Measurements from ENCODE around the gene SP8. TPM values are rescaled to one million over a fixed set of nuclear protein-coding genes. Genes with fewer than 3 reads are reported as not detected.

The SP8 gene
- polyA plus RNA-seq, 1 donor (not counting 4 experiments of a cell fraction or from before 2014, with no cell fraction given): 0.17 TPM

DNA sequence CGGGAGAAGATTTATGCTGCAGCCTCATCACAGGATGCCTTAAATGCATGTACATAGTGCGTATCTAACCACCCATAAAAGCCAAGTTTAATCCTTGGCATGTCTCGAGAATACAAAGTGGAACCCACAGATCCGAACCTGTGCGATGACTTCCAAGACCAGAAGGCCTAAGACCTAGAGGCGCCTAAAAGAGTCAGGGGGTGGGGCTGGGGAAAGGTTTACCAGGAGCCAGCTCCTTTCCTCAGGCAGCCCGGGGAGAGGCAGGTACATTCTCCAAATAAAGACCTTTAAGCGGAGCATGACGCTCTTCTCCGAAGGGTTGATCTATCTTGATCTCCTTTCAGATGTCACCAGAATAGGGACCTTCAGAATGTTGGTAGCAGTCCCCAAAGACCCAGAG is 9.7 kb downstream of the SP8 start:
- H3K9me1 ChIP-seq (ENCODE audit: control insufficient read depth, extremely low read depth, insufficient read depth, low read length): no peaks in the 10 kb centered on the region
- no peaks in the 10 kb centered on the region for H3K9me3 ChIP-seq (ENCODE audit: control insufficient read depth, low read depth, low read length)
- no peaks in the 10 kb centered on the region for H4K20me1 ChIP-seq (ENCODE audit: control insufficient read depth, extremely low read depth, insufficient read depth, low read length)
- no peak overlapping the region for H3K4me3 ChIP-seq (ENCODE audit: control insufficient read depth in 2 of 3, extremely low read depth in 1 of 3, insufficient read depth in 2 of 3, low read depth in 1 of 3, low read length in 3 of 3)
- H3K9ac ChIP-seq (ENCODE audit: control insufficient read depth, extremely low read depth, insufficient read depth, low read length): no peak overlapping the region
- H2AFZ ChIP-seq (ENCODE audit: control insufficient read depth, low read length): no peak overlapping the region
- dilution Hi-C loops (cut with MboI; ENCODE audit: extremely low pct_ligation_motif_present, low sequenced_read_pairs): no loop called here
- H3K27me3 ChIP-seq (ENCODE audit: control insufficient read depth, extremely low read depth, insufficient read depth, low read length): no peaks in the 10 kb centered on the region
- H3K36me3 ChIP-seq (ENCODE audit: control insufficient read depth in 2 of 2, extremely low read depth in 1 of 2, insufficient read depth in 2 of 2, low read length in 2 of 2): no peaks in the 10 kb centered on the region
- DNase-seq (ENCODE audit: low read depth, low spot score): no peak
- no peak overlapping the region for H3K27ac ChIP-seq (ENCODE audit: control insufficient read depth, insufficient read depth, low read length)
- no peak for FAIRE-seq
- TF ChIP-seq EZH2 (IDR thresholded peaks at IDR 0.05; ENCODE audit: low read length): no peak
- TF ChIP-seq, protein P1, sequence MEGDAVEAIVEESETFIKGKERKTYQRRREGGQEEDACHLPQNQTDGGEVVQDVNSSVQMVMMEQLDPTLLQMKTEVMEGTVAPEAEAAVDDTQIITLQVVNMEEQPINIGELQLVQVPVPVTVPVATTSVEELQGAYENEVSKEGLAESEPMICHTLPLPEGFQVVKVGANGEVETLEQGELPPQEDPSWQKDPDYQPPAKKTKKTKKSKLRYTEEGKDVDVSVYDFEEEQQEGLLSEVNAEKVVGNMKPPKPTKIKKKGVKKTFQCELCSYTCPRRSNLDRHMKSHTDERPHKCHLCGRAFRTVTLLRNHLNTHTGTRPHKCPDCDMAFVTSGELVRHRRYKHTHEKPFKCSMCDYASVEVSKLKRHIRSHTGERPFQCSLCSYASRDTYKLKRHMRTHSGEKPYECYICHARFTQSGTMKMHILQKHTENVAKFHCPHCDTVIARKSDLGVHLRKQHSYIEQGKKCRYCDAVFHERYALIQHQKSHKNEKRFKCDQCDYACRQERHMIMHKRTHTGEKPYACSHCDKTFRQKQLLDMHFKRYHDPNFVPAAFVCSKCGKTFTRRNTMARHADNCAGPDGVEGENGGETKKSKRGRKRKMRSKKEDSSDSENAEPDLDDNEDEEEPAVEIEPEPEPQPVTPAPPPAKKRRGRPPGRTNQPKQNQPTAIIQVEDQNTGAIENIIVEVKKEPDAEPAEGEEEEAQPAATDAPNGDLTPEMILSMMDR (optimal IDR thresholded peaks at IDR 0.05 in 1 of 3, IDR thresholded peaks at IDR 0.05 in 1 of 3, conservative IDR thresholded peaks at IDR 0.05 in 1 of 3; ENCODE audit: extremely low read depth in 1 of 3, insufficient read depth in 2 of 3, low read length in 3 of 3): no peak
- H3K79me2 ChIP-seq (ENCODE audit: control insufficient read depth, insufficient read depth, low read length): no peaks in the 10 kb centered on the region
- no peak overlapping the region for H3K4me2 ChIP-seq (ENCODE audit: control insufficient read depth, extremely low read depth, insufficient read depth, low read depth, low read length)
- peaks cover 7% of the 10 kb centered on the region for H3K4me1 ChIP-seq (ENCODE audit: control insufficient read depth, extremely low read depth, insufficient read depth, low read length)

DNA sequence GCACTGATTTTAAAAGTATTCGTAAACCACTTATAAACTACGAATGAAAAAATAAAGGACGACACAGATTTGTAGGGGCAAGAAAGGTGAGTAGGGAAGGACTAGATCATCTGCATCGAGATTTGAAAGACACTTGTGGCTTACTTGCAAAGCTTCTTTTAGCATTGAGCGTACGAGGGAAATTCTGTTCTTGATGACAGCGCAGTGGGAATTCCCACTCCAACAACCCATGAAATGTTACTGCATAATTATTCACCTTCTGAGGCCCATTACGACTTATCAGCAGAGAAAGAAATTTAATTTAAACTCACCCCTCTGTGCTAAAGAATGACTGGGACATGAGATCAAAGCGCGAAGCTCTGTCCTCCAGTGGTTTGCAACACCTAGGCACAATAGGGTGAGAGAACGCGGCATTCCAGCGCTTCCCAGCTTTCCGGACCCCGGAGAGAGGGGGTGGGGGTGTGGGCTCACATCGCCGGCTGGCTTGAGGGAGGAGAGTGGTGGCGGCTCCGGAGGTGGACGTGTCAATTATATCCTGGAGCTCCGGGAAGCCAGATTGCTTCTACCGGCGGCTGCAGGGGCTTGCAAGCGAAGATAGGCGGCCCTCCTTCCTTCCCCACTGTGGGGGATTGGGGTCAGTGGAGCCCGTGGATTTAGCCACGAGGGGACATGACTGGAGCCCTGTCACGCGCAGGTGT is 10.3 kb downstream of the SP8 start:
- TF ChIP-seq, protein P1 (optimal IDR thresholded peaks at IDR 0.05 in 1 of 3, IDR thresholded peaks at IDR 0.05 in 1 of 3, conservative IDR thresholded peaks at IDR 0.05 in 1 of 3; ENCODE audit: extremely low read depth in 1 of 3, insufficient read depth in 2 of 3, low read length in 3 of 3): no peak
- TF ChIP-seq EZH2 (IDR thresholded peaks at IDR 0.05; ENCODE audit: low read length): no peak
- Histone ChIP-seq H3K9me3 (ENCODE audit: control insufficient read depth, low read depth, low read length) (no peaks in the 10 kb centered on the region), H2AFZ (ENCODE audit: control insufficient read depth, low read length) (no peak overlapping the region), H3K9ac (ENCODE audit: control insufficient read depth, extremely low read depth, insufficient read depth, low read length) (no peak overlapping the region), H3K4me2 (ENCODE audit: control insufficient read depth, extremely low read depth, insufficient read depth, low read depth, low read length) (no peak overlapping the region), H3K4me3 (ENCODE audit: control insufficient read depth in 2 of 3, extremely low read depth in 1 of 3, insufficient read depth in 2 of 3, low read depth in 1 of 3, low read length in 3 of 3) (no peak overlapping the region), H3K27ac (ENCODE audit: control insufficient read depth, insufficient read depth, low read length) (no peak overlapping the region), H3K79me2 (ENCODE audit: control insufficient read depth, insufficient read depth, low read length) (no peaks in the 10 kb centered on the region), H3K9me1 (ENCODE audit: control insufficient read depth, extremely low read depth, insufficient read depth, low read length) (no peaks in the 10 kb centered on the region), H3K36me3 (ENCODE audit: control insufficient read depth in 2 of 2, extremely low read depth in 1 of 2, insufficient read depth in 2 of 2, low read length in 2 of 2) (no peaks in the 10 kb centered on the region), H3K27me3 (ENCODE audit: control insufficient read depth, extremely low read depth, insufficient read depth, low read length) (no peaks in the 10 kb centered on the region), H4K20me1 (ENCODE audit: control insufficient read depth, extremely low read depth, insufficient read depth, low read length) (no peaks in the 10 kb centered on the region), H3K4me1 (ENCODE audit: control insufficient read depth, extremely low read depth, insufficient read depth, low read length) (peaks cover 7% of the 10 kb centered on the region)
- FAIRE-seq: no peak
- dilution Hi-C loops (cut with MboI; ENCODE audit: extremely low pct_ligation_motif_present, low sequenced_read_pairs): no loop called here
- DNase-seq (ENCODE audit: low read depth, low spot score): no peak
